Lung (tissue), 12 donors: ENCODE data around the gene SLC25A21. TPM values are rescaled to one million over a fixed set of nuclear protein-coding genes. Genes with fewer than 3 reads are reported as not detected.

Source experiments
- ATAC-seq: fragments of 200-7000 bp; cut with Tn5 transposase; one replicate; pipeline ENCODE4 v1.9.1; 2020; ENCODE audit warnings: moderate number of reproducible peaks; ENCODE audit not compliant: insufficient read depth, low FRiP score
- DNase-seq, 3 donors: peaks; one replicate each; pipeline ENCODE4 v3.0.0-alpha.2; 2013 to 2017
- H3K27ac ChIP-seq, 2 donors: one replicate each; pipeline ENCODE4 v1.5.1; 2013; ENCODE audit warnings: mild to moderate bottlenecking in 2 of 2, moderate library complexity in 2 of 2, control low read depth in 1 of 2, inconsistent platforms in 1 of 2, low read depth in 1 of 2, low read length in 1 of 2
- H3K27me3 ChIP-seq, 3 donors: one replicate each; pipeline ENCODE4 v1.5.1; 2013; ENCODE audit warnings: low read length in 2 of 3; ENCODE audit not compliant: control insufficient read depth in 3 of 3, insufficient read depth in 3 of 3
- H3K36me3 ChIP-seq, 4 donors: one replicate each; pipeline ENCODE4 v1.5.1; 2013; ENCODE audit warnings: low read length in 4 of 4, mild to moderate bottlenecking in 1 of 4, moderate library complexity in 1 of 4; ENCODE audit not compliant: control insufficient read depth in 4 of 4, insufficient read depth in 4 of 4
- H3K4me1 ChIP-seq, 5 donors: one replicate each; pipeline ENCODE4 v1.5.1; 2013; ENCODE audit warnings: low read length in 5 of 5, mild to moderate bottlenecking in 2 of 5, moderate library complexity in 1 of 5; ENCODE audit not compliant: control insufficient read depth in 5 of 5, insufficient read depth in 5 of 5
- H3K4me3 ChIP-seq: one replicate; pipeline ENCODE4 v1.5.1; 2013; ENCODE audit warnings: mild to moderate bottlenecking, control low read depth, moderate library complexity
- H3K9ac ChIP-seq, 2 donors: one replicate each; pipeline ENCODE4 v1.5.1; 2013; ENCODE audit warnings: low read length in 2 of 2, control low read depth in 1 of 2; ENCODE audit not compliant: insufficient read depth in 1 of 2
- H3K9me3 ChIP-seq, 4 donors: one replicate each; pipeline ENCODE4 v1.5.1; 2013; ENCODE audit warnings: low read length in 3 of 4, mild to moderate bottlenecking in 1 of 4, moderate library complexity in 1 of 4; ENCODE audit not compliant: control insufficient read depth in 4 of 4, insufficient read depth in 3 of 4
- WGBS, 2 donors: extraction: QIAGEN DNeasy Blood & Tissue Kit; methylation state at CpG; one replicate each; pipeline ENCODE4 v1.1.7; 2013; 5-methylcytosine and 5-hydroxymethylcytosine counted together
- polyA plus RNA-seq, 2 donors: library from polyadenylated mRNA; stranded (reverse); fragments of 200-250 nt; gene quantifications; one replicate each; pipeline ENCODE4 v1.2.1, GENCODE V29; 2013
- total RNA-seq, 2 donors: library from RNA; depleted of rRNA in 1 of 2; stranded (reverse); fragments of >200 nt in 1 of 2; gene quantifications; one replicate each; pipeline ENCODE4 v1.2.1, GENCODE V29; 2014 to 2021
- TF ChIP-seq, protein P1 (sequence below): IDR thresholded peaks from 2 replicates; pipeline ENCODE4 v1.5.1; 2012; ENCODE audit warnings: mild to moderate bottlenecking; ENCODE audit errors: control extremely low read depth, extremely low read depth
- donor health status: control.
- donor health status: control.
- donor health status: Bipolar disorder and iron deficiency.
- donor health status: healthy.
- donor health status: DM: yes; HTN: yes; CAD: no.

SLC25A21 gene
- total and polyA plus RNA-seq, 4 donors: 0.23 to 2.6 (median 0.42) TPM

DNA sequence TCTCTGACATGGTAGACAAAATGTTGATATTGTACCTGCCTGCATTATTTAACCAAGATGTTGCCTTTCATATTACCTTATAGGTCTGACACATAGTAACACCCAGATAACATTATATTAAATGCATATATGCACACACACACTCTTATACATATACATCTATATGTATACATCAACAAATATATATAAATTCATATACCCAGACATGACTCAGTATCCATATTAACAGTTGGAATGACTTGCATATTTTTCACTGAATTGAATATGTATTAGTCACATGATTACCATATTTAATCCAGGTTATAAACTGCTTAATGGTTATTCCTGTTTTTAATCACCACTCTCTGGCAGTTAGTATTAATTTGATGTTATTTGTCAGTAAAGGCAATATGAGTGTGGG is 425.5 kb downstream of the SLC25A21 start:
- Histone ChIP-seq H3K27ac (no peak overlapping the region), H3K36me3 (no peaks in the 10 kb centered on the region), H3K9me3 (peaks cover 0 to 5% (median 2%) of the 10 kb centered on the region in 4 donors), H3K4me1 (peaks cover 0 to 2% (median 0%) of the 10 kb centered on the region in 5 donors), H3K27me3 (peaks cover 0 to 3% (median 0%) of the 10 kb centered on the region in 3 donors), H3K9ac (no peak overlapping the region), H3K4me3 (no peak overlapping the region)
- no peak for DNase-seq
- TF ChIP-seq, protein P1, sequence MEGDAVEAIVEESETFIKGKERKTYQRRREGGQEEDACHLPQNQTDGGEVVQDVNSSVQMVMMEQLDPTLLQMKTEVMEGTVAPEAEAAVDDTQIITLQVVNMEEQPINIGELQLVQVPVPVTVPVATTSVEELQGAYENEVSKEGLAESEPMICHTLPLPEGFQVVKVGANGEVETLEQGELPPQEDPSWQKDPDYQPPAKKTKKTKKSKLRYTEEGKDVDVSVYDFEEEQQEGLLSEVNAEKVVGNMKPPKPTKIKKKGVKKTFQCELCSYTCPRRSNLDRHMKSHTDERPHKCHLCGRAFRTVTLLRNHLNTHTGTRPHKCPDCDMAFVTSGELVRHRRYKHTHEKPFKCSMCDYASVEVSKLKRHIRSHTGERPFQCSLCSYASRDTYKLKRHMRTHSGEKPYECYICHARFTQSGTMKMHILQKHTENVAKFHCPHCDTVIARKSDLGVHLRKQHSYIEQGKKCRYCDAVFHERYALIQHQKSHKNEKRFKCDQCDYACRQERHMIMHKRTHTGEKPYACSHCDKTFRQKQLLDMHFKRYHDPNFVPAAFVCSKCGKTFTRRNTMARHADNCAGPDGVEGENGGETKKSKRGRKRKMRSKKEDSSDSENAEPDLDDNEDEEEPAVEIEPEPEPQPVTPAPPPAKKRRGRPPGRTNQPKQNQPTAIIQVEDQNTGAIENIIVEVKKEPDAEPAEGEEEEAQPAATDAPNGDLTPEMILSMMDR: no peak
- ATAC-seq: no peak

DNA sequence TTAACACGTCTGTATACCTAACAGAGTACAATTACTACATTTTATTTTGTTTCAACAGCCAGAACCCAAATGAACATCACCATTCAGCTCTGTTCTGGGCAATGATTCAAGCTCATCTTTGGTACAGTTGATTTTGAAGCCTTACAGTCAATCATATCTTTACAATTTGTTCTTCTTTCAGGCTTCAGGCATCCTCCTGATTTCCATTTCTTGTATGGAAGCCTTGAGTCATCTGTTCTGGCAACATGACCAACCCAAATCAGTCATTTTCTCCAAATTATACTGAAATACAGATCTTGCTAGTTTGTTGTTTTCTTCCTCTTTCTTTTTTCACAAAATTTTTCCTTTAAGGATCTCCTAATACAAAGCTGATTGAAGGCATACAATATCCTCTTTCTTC is 430.5 kb downstream of the SLC25A21 start:
- WGBS, 2 donors: 54 to 67% methylated on average over 1 of the region's 1 CpG
- no peaks in the 10 kb centered on the region for H3K4me1 ChIP-seq
- H3K4me3 ChIP-seq: no peak overlapping the region
- H3K36me3 ChIP-seq: no peaks in the 10 kb centered on the region
- TF ChIP-seq, protein P1: no peak
- H3K27ac ChIP-seq: no peak overlapping the region
- no peak for ATAC-seq
- H3K9ac ChIP-seq: no peak overlapping the region
- peaks cover 0 to 3% (median 0%) of the 10 kb centered on the region in 4 donors for H3K9me3 ChIP-seq
- DNase-seq: no peak
- H3K27me3 ChIP-seq: no peaks in the 10 kb centered on the region

DNA sequence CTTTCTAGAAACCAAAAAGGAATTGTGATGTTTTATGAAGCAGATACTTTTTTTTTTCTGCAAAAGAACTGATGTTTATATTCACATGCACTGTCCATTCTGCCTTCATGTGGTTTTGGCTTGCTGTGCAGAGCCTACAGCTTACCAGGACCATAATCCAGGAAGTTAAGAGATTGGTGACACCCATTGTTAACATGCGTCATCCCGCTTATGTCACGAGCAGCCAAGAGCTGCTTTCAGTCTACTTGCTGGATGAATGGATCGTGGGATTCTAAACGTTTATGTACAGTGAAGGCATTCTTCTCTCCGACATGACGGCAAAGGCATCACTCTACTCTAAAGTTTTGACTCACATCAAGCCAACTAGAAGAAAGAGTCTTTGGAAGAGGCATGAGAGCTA is 434.1 kb downstream of the SLC25A21 start:
- WGBS, 2 donors: 80 to 87% methylated on average over 7 of the region's 7 CpGs
- Histone ChIP-seq H3K36me3 (no peaks in the 10 kb centered on the region), H3K9ac (no peak overlapping the region), H3K9me3 (no peaks in the 10 kb centered on the region), H3K27me3 (no peaks in the 10 kb centered on the region), H3K4me3 (no peak overlapping the region), H3K27ac (no peak overlapping the region), H3K4me1 (no peaks in the 10 kb centered on the region)
- ATAC-seq (no peak), DNase-seq (no peak)
- TF ChIP-seq, protein P1: no peak

DNA sequence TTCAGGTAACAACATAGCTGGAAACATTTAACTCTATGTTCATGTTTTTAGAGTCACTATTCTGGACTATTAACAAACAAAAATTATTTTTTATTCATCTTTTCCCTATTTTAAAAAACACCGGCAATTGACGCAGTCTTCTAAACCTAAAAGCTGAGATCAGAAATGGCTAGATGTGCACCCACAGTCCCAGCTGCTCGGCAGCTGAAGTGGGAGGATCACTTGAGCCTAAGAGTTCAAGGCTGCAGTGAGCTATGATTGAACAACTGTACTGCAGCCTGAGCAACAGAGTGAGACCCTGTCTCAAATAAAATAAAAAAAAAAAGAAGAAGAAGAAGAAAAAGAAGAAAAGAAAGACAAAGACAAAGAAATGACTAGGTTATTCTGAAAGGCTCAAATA is 446.3 kb downstream of the SLC25A21 start:
- H3K4me3 ChIP-seq: no peak overlapping the region
- ATAC-seq: no peak
- DNase-seq: no peak
- no peaks in the 10 kb centered on the region for H3K27me3 ChIP-seq
- no peaks in the 10 kb centered on the region for H3K9me3 ChIP-seq
- no peaks in the 10 kb centered on the region for H3K4me1 ChIP-seq
- no peak overlapping the region for H3K27ac ChIP-seq
- no peaks in the 10 kb centered on the region for H3K36me3 ChIP-seq
- 86 to 88% methylated on average over 3 of the region's 3 CpGs for WGBS, 2 donors
- H3K9ac ChIP-seq: no peak overlapping the region
- TF ChIP-seq, protein P1: no peak
